Fibroblast of the conjunctiva (primary cell): Measurements from ENCODE around the gene ARHGAP28.
"Not testable (repeated sequence)": the region's sequence is repeated elsewhere in the genome, so short reads cannot be mapped to it uniquely, and the experiment has no call there.

Source experiments
- DNase-seq: peaks from one replicate; pipeline ENCODE4 v3.0.0-alpha.2; 2010; ENCODE audit warnings: low read depth

The ARHGAP28 gene

DNA sequence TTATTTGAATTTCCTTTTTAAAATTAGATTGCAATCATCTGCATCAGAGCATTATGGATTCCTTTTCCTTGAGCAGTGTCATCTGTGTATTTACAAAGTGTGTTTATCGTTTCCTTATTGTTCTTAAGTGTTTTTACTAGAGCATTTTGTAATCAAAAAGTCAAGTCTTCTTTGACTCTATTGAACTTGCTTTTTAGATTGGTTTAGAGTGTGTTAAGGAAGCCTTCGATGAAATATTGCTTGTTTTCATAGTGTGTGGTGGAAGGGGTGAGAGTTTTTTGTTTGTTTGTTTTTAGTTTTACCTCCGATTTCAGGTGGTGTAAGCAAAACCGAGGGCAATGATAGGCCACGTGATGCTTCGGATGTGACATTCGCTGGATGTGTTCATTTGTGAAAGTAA, 45.7 kb downstream of the ARHGAP28 start:
- no peak for DNase-seq

DNA sequence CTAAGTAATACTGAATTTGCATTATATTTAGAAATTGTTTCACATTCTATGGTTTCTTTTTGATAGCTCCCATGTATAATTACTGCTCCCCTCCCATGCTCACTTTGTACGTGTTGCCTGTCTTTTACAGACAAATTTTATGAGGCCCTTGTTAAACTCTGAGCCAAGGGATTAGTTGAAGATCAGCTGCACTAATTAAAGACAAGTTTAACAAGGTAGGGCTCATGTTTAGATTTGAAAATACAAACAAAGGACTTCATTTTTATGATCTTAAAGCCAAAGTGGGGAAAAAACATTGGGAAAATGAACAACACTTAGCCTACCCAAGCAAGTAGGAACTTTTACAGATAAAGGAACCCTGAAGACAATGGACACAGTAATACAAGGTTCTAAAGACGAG, 46.2 kb downstream of the ARHGAP28 start:
- DNase-seq: no peak

DNA sequence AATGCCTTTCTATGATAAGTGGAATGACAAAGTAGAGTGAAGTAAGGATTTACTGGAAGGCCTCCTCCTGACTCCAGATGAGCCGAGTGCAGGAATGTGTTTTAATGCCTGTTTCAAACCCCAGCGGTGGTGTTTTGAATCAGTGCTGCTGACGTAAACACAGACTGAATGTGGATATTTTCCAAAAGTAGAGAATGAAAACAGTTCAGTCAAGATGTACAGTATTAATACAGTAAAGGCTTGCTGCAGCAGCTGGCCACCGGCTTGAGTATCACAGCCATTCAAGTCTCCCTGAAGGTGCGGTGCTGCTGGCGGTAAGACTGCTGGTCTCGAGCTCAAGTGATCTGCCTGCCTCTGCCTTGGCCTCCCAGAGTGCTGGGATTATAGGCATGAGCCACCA, 46.7 kb downstream of the ARHGAP28 start:
- DNase-seq: peak; percentile 85

DNA sequence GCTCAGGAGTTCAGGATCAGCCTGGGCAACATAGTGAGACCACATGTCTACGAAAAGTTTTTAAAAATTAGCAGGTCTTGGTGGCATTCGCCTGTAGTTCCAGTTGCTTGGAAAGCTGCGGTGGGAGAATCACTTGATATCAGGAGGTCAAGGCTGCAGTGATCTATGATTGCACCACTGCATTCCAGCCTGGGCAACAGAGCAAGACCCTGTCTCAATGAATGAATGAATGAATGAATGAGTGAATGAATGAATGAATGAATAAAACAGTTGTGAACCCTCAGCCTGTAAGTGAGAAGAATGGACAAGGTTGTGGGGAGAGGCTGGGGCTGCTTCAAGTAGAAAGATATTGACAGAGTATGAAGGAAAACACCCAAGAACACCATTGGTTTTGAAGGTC, 48.0 kb downstream of the ARHGAP28 start:
- DNase-seq: no peak

DNA sequence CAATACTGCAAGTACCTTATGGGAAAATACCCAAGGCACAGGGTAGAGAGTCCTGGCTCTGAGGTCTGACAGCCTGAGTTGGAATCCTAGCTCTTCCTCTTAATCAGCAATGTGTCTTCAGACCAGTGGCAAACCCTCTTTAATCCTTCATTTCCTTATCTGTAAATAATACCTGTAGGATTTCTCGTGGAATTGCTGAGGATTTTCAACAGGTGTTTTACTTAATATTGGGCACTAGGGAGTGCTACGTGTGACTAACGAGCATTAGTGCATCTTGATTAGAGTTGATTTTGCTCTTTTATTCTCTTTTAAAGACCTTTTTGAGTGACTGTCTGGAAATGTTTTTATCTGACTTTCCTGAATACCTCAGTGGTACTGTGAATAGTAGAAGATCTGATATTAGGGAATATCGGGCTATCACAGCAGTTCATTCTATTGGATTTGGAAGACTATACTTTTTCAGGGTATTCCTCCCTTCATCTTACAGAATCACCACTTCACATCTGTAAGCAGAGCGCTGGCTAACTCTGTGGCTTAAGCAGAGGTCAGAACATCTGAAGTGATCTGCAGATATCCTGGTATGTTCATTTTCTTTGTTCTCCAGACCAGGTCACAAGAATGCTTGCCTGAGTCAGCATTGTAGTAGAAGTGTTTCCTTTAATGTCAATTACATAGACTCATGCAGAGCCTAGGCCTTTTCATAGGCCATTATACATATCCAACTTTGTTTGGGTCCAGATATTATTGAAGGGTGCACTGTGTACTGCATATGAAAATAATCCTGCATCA, 49.1 kb downstream of the ARHGAP28 start:
- no peak for DNase-seq

DNA sequence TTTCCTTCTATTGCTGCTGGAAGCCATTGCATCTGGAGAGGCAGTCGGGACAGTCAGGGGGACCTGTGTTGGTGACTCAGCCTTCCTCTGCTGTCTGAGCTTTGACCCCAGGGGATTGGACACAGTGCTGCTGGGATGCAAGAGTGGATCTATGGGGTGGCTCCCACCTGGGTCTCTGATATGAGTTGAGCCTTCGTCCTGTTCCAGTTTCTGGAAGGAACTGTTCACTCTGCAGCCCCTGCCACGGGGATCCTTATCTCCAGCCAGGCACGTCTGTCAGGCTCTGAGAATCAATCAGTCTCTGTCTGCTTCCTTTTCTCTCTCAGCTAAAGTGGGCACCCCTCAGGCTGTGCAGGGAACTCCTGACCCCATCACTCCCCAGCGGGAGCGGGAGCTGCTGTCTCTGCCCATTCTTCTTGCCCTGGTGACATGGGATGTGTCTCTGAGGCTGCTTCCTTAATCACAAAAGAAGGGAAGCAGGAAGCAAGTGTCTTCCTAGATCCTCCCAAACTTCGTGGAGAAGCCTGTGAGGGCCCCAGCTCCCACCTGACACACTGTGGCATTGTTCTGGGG, 51.7 kb downstream of the ARHGAP28 start:
- DNase-seq: no peak

DNA sequence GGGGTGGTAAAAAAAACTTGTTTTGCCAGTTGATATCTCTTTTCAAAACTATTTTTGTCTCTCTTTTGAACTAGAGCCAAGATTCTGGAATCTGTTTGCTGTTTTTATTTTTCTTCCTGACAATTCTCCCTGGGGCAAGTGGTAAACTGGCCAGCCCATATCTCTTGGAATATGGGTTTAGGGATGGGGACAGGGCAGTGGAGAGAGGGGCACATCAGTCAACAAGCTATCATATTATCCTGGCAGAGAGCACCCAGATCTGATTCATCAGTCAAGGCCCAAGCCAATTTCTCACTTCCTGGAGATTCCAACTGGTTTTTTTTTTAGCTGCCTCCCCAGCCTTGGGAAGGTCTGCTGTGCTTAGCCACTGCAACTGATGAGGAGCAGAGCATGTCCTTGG, 52.3 kb downstream of the ARHGAP28 start:
- peak; percentile 18 for DNase-seq

DNA sequence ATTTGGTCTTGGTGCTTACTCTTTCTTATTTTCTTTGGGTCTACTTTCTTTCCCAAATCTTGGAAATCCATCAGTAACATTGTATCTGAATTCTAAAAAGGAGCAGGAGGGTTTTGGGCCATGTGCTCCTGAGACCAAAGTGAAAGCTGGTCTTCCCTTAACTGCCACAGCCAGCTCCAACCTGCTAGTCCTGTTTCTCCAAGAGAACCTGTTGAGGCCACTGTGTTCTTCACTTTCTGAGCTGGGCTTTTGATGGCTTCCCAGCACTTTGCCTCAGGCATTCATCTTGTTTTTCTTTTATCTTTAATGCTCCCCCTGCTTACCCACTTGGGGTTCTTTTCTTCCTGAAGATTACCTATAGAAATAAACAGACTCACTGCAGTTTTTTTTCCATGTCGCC, 53.3 kb downstream of the ARHGAP28 start:
- DNase-seq: no peak

DNA sequence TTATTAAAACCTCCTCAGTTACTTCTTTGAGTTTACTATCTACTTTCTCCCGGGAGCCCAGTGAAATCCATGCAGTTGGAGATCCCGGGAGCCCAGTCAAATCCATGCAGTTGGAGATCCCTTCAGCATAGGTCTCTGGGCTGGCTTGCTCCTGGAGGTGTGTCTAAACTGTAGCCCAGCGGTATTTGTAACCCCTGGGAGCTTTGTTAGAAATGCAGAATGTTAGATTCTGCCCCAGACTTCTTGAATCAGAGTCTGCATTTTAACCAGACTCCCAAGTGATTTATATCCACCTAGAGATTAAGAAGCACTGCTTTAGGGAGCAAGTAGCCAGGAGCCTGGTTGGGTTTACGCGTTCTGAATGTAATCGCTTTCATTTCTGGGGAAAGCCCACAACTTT, 54.5 kb downstream of the ARHGAP28 start:
- DNase-seq: no peak

DNA sequence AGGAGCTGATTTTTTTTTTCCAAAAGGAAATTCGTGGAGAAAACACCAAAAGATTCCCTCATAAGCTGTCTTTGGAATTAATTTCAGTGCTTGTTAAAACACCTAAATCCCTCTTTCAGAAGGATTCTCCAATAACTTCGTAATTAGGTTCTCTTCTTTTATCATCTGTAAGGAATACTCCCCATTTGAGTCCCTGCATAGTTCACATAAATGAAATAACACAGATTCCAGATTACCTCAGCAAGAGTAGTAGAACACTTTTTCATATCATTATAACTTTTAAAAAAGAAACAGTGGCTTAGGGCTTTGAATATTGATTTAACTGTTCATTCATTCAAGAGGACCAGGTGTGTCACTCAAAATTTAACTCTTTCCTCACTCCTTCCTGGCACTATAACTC, 55.5 kb downstream of the ARHGAP28 start:
- no peak for DNase-seq

DNA sequence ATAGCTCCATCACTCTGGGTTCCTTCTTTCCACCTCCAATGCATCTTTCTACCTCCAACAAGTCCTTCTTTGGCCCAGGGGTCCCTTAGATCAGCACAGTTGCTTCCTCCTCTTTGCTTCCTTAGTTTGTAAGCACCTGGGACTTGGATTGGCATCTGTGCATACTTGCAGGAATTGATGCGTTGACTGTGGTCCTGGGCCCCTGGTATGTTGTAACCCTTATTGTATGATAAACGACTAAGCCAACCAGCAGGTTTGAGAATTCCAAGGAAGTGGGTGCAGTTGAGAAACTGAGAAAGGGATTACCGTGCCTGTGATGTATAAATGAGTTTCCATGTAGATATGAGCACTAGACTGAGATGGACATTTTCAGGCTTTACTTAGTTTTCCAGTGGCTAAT, 55.9 kb downstream of the ARHGAP28 start:
- no peak for DNase-seq

DNA sequence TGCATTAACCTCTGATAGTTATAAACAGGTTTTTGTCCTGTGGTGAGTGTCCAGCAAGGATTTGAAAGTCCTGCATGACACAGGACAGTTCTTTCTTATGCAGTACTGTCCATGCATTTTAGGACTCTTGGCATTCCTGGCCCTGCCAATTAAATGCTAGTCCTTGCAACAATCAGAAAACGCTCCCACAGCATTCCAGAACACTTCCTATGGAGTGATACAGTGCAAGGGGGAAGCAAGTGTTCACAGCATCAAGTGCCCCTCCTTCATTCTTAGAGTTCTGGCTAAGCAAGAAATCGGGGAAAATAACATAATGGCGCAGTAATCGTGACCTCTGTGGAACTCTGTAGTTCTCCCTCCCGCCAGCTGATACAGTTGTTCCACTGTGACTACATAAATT, 62.9 kb downstream of the ARHGAP28 start:
- no peak for DNase-seq

DNA sequence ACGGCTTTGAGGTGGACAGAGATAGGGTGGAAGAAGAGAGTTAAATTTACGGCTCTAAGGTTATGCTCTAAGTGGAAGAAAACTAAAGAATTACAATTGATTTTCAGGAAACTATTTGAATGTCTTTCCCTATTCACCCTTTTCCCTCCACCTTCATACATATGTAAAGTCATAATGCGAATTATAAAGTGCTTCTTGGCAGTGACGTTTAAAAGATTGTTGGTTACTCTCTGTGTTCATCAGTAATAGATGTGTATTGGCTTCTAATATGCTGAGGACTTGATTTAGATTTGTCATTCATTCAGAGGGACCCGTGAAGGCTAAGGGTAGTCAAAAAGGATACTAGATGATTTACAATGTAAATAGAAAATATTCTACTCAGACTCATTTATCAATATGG, 63.9 kb downstream of the ARHGAP28 start:
- no peak for DNase-seq

DNA sequence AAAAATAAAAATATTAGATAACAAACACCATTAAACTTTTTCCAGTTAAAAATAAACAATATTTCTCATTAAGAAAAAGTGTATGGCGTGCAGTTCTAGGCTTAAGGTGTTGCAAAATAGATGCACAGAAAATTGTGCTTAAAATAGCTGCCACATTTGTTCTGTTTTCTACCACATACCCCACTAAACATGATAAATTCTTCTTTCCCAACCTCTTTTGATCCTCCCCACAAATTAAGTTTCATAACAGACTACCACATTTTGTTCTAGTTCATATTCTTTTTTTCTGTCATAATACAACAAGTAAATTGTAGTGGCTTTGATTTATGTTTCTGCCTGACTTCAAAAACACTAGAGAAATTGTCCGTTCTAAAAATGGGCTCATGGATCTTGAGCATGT, 64.5 kb downstream of the ARHGAP28 start:
- DNase-seq: no peak

DNA sequence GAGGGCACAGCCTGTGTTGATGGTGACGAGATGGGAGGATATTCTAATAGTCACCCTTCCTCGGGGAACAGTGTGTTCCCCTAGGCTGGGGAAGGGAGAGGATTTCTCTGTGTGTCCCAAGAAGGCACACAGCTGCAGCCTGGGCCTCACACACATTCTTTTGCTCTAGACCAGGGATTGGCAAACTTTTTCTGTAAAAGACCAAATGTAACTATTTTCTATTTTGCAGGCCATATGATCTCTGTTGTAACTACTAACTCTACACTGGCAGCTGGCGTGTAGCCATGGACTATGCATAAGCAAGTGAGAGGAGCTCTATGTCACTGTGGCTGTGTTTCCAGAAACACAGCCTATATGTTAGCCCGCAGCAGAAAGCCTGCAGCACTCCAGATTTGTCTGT, 65.8 kb downstream of the ARHGAP28 start:
- DNase-seq: peak; percentile 76

DNA sequence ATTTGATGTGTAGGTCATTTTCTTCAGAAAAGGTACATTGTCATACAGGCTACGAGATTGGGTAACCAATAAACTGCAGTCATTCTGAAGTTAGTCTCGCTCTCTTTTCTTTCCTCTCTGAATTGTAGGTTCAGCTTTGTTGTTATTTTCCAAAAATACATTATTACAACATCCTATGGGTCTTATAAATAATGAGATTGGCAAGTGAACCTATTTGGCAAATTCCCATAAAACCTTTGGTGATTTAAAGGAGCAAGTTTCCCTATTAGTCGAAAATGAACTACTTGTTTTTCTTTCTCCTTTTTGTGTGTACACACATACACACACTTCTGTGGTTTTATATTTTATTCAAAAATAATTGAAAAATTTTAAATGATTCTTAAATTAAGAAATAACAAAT, 67.0 kb downstream of the ARHGAP28 start:
- DNase-seq: no peak

DNA sequence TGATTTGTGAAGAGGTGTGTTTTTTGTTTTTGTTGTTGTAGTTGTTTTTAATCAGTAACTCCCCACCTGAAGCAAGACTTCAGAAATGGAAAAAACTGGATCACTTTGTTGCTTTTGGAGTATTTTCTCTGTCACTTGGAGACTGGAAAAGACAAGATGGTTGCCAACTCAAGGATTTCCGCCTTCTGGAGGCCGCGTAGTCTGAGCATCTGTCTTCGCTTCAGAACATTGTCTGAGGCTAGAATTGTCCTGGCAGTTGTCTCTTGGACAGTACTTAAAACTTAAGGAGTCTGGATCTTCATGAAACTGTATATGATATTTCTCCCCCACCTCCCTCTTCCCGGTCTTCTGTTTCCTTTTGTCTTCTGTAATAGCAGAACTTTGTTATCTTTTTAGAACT, 67.7 kb downstream of the ARHGAP28 start:
- no peak for DNase-seq

DNA sequence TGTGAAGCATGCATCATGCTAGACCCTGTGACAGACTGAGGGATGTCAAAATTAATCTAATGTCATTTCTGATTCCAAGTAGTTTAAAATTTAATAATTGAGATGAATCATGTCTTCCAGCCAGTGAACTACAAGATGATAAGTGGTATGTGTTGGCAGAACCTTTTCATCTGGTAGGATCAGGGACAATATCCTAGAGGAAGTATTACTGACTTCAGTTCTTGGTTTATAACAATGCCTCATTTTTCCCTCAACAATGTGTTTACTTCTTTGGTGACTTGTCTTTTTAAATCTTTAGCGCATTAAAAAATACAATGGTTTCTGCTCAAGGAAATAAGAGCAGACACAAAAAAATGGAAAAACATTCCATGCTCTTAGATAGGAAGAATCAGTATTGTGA, 69.4 kb downstream of the ARHGAP28 start:
- no peak for DNase-seq

DNA sequence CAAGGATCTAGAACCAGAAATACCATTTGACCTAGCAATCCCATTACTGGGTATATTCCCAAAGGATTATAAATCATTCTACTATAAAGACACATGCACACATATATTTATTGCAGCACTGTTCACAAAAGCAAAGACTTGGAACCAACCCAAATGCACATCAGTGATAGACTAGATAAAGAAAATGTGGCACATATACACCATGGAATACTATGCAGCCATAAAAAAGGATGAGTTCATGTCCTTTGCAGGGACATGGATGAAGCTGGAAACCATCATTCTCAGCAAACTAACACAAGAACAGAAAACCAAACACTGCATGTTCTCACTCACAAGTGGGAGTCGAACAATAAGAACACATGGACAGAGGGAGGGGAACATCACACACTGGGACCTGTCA, 70.8 kb downstream of the ARHGAP28 start:
- DNase-seq: not testable (repeated sequence)

DNA sequence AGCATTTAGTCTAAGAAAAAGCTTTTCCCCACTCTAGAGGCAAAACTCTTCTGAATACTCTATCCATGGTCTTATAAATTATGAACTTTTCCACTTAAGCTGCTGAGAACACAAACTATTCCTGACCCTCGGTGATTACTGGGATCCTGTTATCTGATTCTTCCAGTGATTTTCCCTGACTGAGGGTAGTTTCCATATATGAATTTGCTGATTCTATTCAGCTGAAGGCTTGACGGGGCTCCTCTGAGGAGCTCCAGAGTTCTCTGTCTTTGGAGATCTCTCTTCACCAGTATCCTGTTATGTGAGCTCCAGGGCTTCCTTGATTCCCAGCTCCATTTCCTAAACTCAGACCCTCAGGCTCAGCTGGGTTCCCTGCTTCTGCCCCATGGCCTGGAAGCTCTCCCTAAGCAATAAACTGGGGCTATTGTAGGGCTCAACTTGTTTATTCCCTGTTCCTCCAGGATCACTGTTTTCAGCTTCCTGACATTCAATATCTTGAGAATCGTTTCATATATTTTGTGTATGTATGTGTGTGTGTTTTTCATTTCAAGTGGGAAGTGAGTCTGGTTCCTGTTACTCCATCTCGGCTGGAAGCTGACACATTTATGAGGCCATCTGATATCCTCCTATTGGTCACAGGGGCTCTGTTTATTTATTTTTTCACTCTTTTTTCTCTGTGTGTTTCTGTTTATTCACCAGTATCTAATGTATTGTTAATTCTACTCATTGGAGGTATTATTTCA, 78.2 kb downstream of the ARHGAP28 start:
- DNase-seq: no peak

DNA sequence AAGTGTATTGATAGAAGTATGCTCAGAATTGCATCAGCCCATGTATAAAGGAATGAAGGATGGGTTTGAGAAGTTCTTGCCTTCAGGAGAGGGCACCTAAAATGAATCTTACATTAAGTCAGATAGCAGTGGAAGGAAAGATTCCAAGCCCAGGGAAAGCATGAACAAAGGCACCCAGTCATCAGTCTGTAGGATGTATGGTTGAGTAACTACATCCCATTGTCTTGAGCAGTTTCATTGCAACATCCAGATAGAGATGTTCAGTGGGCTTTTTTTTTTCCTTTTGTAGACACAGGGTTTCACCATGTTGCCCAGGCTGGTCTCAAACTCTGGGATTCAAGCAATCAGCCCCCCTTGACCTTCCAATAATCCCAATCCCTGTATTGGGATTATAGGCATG, 80.7 kb downstream of the ARHGAP28 start:
- no peak for DNase-seq

DNA sequence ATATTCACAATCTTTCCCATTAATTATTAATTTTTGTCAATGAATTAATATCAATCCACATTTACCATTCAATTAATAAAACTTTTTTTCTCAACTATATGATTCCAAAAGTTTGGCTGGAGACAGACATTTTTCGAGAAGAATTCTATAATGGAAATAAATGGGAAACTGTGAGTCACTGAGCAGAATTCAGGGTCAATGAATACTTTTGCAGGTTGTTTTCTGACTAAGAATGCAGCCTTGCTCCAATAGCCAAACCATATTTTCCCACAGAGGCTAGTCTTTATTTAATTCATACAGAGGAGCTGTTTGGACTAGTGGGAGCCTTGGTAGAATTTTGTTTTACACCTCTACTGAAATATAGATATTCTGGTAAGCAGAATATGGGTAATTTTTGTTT, 82.3 kb downstream of the ARHGAP28 start:
- DNase-seq: no peak

DNA sequence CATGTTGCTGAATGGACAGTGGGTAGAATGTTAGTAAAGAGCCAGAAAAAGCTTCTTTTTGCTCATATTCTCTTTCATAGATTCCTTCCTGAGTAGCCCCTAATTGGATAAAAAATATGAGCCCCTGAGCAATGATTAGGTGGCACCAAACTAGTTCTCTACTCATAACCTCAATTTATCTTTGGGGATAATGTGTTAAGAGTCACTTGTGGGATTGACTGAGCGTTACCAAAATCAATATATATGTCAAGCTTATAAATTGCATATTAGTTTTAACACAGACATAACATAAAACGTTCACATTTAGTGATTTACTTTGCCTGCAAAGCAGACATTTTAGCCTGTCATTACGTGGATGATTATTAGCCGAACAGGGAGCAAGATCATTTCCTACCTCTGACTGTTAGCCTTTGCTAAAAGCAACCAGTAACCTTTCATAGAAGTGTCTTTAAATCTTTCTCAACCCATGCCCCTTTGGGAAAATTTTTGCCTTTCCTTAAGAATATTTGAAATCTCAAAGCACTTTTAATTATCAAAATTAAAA, 85.4 kb downstream of the ARHGAP28 start:
- no peak for DNase-seq
